Muscle layer of duodenum (tissue), 2 donors: ENCODE results near the gene ACOT13.
"Not testable (repeated sequence)": the region's sequence is repeated elsewhere in the genome, so short reads cannot be mapped to it uniquely, and the experiment has no call there.

Source experiments
- H3K27ac ChIP-seq: one replicate; pipeline ENCODE4 v1.7.0; 2013; ENCODE audit warnings: mild to moderate bottlenecking, low read length
- H3K27me3 ChIP-seq: one replicate; pipeline ENCODE4 v1.7.0; 2013; ENCODE audit warnings: low read depth, mild to moderate bottlenecking, control low read depth, low read length
- H3K36me3 ChIP-seq, 2 donors: one replicate each; pipeline ENCODE4 v1.7.0; 2013; ENCODE audit warnings: low read length in 2 of 2, control low read depth in 1 of 2, mild to moderate bottlenecking in 1 of 2; ENCODE audit not compliant: insufficient read depth in 2 of 2, control insufficient read depth in 1 of 2
- H3K4me1 ChIP-seq, 2 donors: one replicate each; pipeline ENCODE4 v1.7.0; 2013; ENCODE audit warnings: low read length in 2 of 2, mild to moderate bottlenecking in 2 of 2, control low read depth in 1 of 2, moderate library complexity in 1 of 2; ENCODE audit not compliant: insufficient read depth in 2 of 2, control insufficient read depth in 1 of 2
- H3K4me3 ChIP-seq, 2 donors: one replicate each; pipeline ENCODE4 v1.7.0; 2013; ENCODE audit warnings: low read length in 2 of 2, low read depth in 1 of 2, mild to moderate bottlenecking in 1 of 2
- H3K9me3 ChIP-seq, 2 donors: one replicate each; pipeline ENCODE4 v1.7.0; 2013; ENCODE audit warnings: low read length in 2 of 2, control low read depth in 1 of 2, mild to moderate bottlenecking in 1 of 2; ENCODE audit not compliant: control insufficient read depth in 1 of 2
- donor health status: healthy.

Gene ACOT13

GRCh38 chr6:24754378-24754777 is 87.5 kb downstream of the ACOT13 start:
- H3K4me3 ChIP-seq, H3K36me3 ChIP-seq, H3K4me1 ChIP-seq, H3K27ac ChIP-seq, H3K9me3 ChIP-seq, H3K27me3 ChIP-seq: not testable (repeated sequence)
